ENCODE measurements around the gene ATG3. TPM values are rescaled to one million over a fixed set of nuclear protein-coding genes. Genes with fewer than 3 reads are reported as not detected.

Gene ATG3
- total RNA-seq, 1 experiment from 2014 or later = 60.1 TPM

DNA sequence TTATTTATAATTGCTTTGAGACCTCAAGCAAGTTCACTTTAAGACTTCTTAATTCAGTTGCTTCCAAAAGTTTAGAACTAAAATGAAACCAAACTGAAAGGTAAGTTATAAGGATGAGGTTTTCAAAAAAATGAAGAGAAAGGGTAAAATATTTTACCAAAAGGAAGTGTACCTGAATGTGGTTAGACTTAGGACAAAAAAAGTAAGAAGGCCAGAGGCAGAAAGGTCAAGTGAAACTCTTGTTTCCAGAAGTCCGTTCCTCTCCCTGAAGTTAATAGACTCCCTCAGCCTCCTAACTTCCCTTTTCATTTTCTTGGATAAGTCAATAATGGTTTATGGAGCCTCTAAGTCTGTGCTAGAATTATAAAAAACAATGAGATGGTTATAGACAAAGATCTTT, 79.1 kb downstream of the ATG3 start:
- peaks cover 18% of the 10 kb centered on the region for H3K4me1 Mint-ChIP-seq
- H3K4me3 Mint-ChIP-seq = no peak overlapping the region
- POLR2A ChIA-PET = no interaction called here
- ATAC-seq = no peak
- DNase-seq (ENCODE audit: low spot score) = no peak
- no peaks in the 10 kb centered on the region for H3K36me3 Mint-ChIP-seq
- H3K9me3 Mint-ChIP-seq = peaks cover 10% of the 10 kb centered on the region
- no peaks in the 10 kb centered on the region for H3K27me3 Mint-ChIP-seq (ENCODE audit: low read depth)
- TF ChIP-seq ZNF263 (CRISPR knock-in tag; IDR thresholded peaks at IDR 0.05; ENCODE audit: low read depth) = no peak
- TF ChIP-seq, protein P1, sequence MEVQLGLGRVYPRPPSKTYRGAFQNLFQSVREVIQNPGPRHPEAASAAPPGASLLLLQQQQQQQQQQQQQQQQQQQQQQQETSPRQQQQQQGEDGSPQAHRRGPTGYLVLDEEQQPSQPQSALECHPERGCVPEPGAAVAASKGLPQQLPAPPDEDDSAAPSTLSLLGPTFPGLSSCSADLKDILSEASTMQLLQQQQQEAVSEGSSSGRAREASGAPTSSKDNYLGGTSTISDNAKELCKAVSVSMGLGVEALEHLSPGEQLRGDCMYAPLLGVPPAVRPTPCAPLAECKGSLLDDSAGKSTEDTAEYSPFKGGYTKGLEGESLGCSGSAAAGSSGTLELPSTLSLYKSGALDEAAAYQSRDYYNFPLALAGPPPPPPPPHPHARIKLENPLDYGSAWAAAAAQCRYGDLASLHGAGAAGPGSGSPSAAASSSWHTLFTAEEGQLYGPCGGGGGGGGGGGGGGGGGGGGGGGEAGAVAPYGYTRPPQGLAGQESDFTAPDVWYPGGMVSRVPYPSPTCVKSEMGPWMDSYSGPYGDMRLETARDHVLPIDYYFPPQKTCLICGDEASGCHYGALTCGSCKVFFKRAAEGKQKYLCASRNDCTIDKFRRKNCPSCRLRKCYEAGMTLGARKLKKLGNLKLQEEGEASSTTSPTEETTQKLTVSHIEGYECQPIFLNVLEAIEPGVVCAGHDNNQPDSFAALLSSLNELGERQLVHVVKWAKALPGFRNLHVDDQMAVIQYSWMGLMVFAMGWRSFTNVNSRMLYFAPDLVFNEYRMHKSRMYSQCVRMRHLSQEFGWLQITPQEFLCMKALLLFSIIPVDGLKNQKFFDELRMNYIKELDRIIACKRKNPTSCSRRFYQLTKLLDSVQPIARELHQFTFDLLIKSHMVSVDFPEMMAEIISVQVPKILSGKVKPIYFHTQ (CRISPR knock-in tag; IDR thresholded peaks at IDR 0.05) = no peak
- no peak for TF ChIP-seq ZNF232 (CRISPR knock-in tag; IDR thresholded peaks at IDR 0.05)
- TF ChIP-seq, protein P2, sequence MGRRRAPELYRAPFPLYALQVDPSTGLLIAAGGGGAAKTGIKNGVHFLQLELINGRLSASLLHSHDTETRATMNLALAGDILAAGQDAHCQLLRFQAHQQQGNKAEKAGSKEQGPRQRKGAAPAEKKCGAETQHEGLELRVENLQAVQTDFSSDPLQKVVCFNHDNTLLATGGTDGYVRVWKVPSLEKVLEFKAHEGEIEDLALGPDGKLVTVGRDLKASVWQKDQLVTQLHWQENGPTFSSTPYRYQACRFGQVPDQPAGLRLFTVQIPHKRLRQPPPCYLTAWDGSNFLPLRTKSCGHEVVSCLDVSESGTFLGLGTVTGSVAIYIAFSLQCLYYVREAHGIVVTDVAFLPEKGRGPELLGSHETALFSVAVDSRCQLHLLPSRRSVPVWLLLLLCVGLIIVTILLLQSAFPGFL (CRISPR knock-in tag; IDR thresholded peaks at IDR 0.05; ENCODE audit: borderline replicate concordance) = no peak
- TF ChIP-seq, protein P3, sequence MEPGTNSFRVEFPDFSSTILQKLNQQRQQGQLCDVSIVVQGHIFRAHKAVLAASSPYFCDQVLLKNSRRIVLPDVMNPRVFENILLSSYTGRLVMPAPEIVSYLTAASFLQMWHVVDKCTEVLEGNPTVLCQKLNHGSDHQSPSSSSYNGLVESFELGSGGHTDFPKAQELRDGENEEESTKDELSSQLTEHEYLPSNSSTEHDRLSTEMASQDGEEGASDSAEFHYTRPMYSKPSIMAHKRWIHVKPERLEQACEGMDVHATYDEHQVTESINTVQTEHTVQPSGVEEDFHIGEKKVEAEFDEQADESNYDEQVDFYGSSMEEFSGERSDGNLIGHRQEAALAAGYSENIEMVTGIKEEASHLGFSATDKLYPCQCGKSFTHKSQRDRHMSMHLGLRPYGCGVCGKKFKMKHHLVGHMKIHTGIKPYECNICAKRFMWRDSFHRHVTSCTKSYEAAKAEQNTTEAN (CRISPR knock-in tag; IDR thresholded peaks at IDR 0.05) = no peak
- TF ChIP-seq OVOL2 (CRISPR knock-in tag; IDR thresholded peaks at IDR 0.05; ENCODE audit: borderline replicate concordance) = no peak
- TF ChIP-seq SMAD3 (CRISPR knock-in tag; IDR thresholded peaks at IDR 0.05; ENCODE audit: borderline replicate concordance) = no peak
- no peak for TF ChIP-seq KAT7 (CRISPR knock-in tag; IDR thresholded peaks at IDR 0.05; ENCODE audit: borderline replicate concordance)
- no peak for TF ChIP-seq NR2C2 (CRISPR knock-in tag; IDR thresholded peaks at IDR 0.05)
- no peak for TF ChIP-seq CREM (CRISPR knock-in tag; IDR thresholded peaks at IDR 0.05)
- no peak for TF ChIP-seq TEAD1 (CRISPR knock-in tag; IDR thresholded peaks at IDR 0.05)
- no peak overlapping the region for H3K27ac Mint-ChIP-seq
- CTCF ChIA-PET = no interaction called here

Other genes with a start within 250 kb of the ATG3 start
- gene CD200, start 228.8 kb downstream of the ATG3 start, total RNA-seq (2021) = 46.8 to 56.1 TPM (median 54.1 TPM) in 3 replicates
- 0.14 to 0.37 TPM in 2 of 3 replicates, not detected in the other for gene BTLA, start 62.5 kb downstream of the ATG3 start, total RNA-seq (2021)
- 39.2 to 44.8 TPM (median 40.7 TPM) in 3 replicates for gene SLC35A5, start 83 bp upstream of the ATG3 start, total RNA-seq (2021)
- 5.0 to 10.9 TPM (median 5.2 TPM) in 3 replicates for gene CCDC80, start 79.2 kb upstream of the ATG3 start, total RNA-seq (2021)